Femur (tissue), 1 donor: ENCODE measurements around the gene FAM98B.
"Not testable (repeated sequence)": the region's sequence is repeated elsewhere in the genome, so short reads cannot be mapped to it uniquely, and the experiment has no call there.

Experiments used
- DNase-seq: peaks from one replicate; pipeline ENCODE4 v3.0.0-alpha.2; 2017

The FAM98B gene

GRCh38 chr15:38453971-38454695, at the start of gene FAM98B:
Gene FAM98B, plus strand, starts transcription at chr15:38454127. Its CDS starts 35 bp downstream, at chr15:38454162.
- peak; percentile 94 for DNase-seq

GRCh38 chr15:38406436-38406835, 47.5 kb upstream of the FAM98B start:
- DNase-seq, result no peak

GRCh38 chr15:38408576-38408975, 45.4 kb upstream of the FAM98B start:
- no peak for DNase-seq

GRCh38 chr15:38411902-38412301, 42.0 kb upstream of the FAM98B start:
- DNase-seq, result no peak

- no peak for DNase-seq
Observed at GRCh38 chr15:38412466-38412865, 41.5 kb upstream of the FAM98B start.

GRCh38 chr15:38414357-38414756, 39.6 kb upstream of the FAM98B start:
- DNase-seq, result peak; percentile 83

- no peak for DNase-seq
Observed at GRCh38 chr15:38421069-38421690, 32.7 kb upstream of the FAM98B start.

GRCh38 chr15:38424101-38424552, 29.8 kb upstream of the FAM98B start:
- no peak for DNase-seq

GRCh38 chr15:38425269-38425668, 28.7 kb upstream of the FAM98B start:
- no peak for DNase-seq

- DNase-seq, result no peak
Observed at GRCh38 chr15:38427380-38427779, 26.5 kb upstream of the FAM98B start.

GRCh38 chr15:38430106-38430760, 23.7 kb upstream of the FAM98B start:
- DNase-seq, result no peak

GRCh38 chr15:38436993-38437392, 16.9 kb upstream of the FAM98B start:
- no peak for DNase-seq

- not testable (repeated sequence) for DNase-seq
Observed at GRCh38 chr15:38437603-38438002, 16.3 kb upstream of the FAM98B start.

- no peak for DNase-seq
Observed at GRCh38 chr15:38438031-38438986, 15.6 kb upstream of the FAM98B start.

- DNase-seq, result peak; percentile 44
Observed at GRCh38 chr15:38440353-38441129, 13.4 kb upstream of the FAM98B start.

- DNase-seq, result no peak
Observed at GRCh38 chr15:38441130-38441519, 12.8 kb upstream of the FAM98B start.

GRCh38 chr15:38454696-38455090, 766 bp downstream of the FAM98B start:
- DNase-seq, result no peak

- no peak for DNase-seq
Observed at GRCh38 chr15:38455092-38455491, 1.2 kb downstream of the FAM98B start.

GRCh38 chr15:38458646-38459045, 4.7 kb downstream of the FAM98B start:
- DNase-seq, result no peak

- DNase-seq, result no peak
Observed at GRCh38 chr15:38459480-38459879, 5.6 kb downstream of the FAM98B start.

GRCh38 chr15:38460543-38460942, 6.6 kb downstream of the FAM98B start:
- DNase-seq, result no peak
